ENCODE data around the gene AP2A2.

The AP2A2 gene

GRCh38 chr11:1017269-1018005, 91.8 kb downstream of the AP2A2 start:
- no peak for TF ChIP-seq JUND (IDR thresholded peaks at IDR 0.05; ENCODE audit: low read depth)
- DNase-seq (ENCODE audit: low read depth in 1 of 2, low spot score in 1 of 2) = no peak
- in situ Hi-C loops (cut with HindIII; ENCODE audit: low pct_unique_long_range_greater_than_20kb, low sequenced_read_pairs) = no loop called here

GRCh38 chr11:1018091-1018490, 92.4 kb downstream of the AP2A2 start:
- TF ChIP-seq JUND (IDR thresholded peaks at IDR 0.05; ENCODE audit: low read depth) = no peak
- no peak for DNase-seq (ENCODE audit: low read depth in 1 of 2, low spot score in 1 of 2)
- in situ Hi-C loops (cut with HindIII; ENCODE audit: low pct_unique_long_range_greater_than_20kb, low sequenced_read_pairs) = no loop called here

- in situ Hi-C loops (cut with HindIII; ENCODE audit: low pct_unique_long_range_greater_than_20kb, low sequenced_read_pairs) = no loop called here
- DNase-seq (ENCODE audit: low read depth in 1 of 2, low spot score in 1 of 2) = no peak
- no peak for TF ChIP-seq JUND (IDR thresholded peaks at IDR 0.05; ENCODE audit: low read depth)
Measured at GRCh38 chr11:1019321-1019910, 93.7 kb downstream of the AP2A2 start.

- in situ Hi-C loops (cut with HindIII; ENCODE audit: low pct_unique_long_range_greater_than_20kb, low sequenced_read_pairs) = no loop called here
Measured at GRCh38 chr11:1020211-1020905, 94.7 kb downstream of the AP2A2 start.

GRCh38 chr11:1022411-1022810, 96.7 kb downstream of the AP2A2 start:
- no peak for TF ChIP-seq JUND (IDR thresholded peaks at IDR 0.05; ENCODE audit: low read depth)
- in situ Hi-C loops (cut with HindIII; ENCODE audit: low pct_unique_long_range_greater_than_20kb, low sequenced_read_pairs) = no loop called here
- DNase-seq (ENCODE audit: low read depth in 1 of 2, low spot score in 1 of 2) = no peak

More at GRCh38 chr11:1020211-1020905, 94.7 kb downstream of the AP2A2 start:
- TF ChIP-seq JUND (IDR thresholded peaks at IDR 0.05; ENCODE audit: low read depth) = no peak
- no peak for DNase-seq (ENCODE audit: low read depth in 1 of 2, low spot score in 1 of 2)

GRCh38 chr11:1022908-1023810, 97.5 kb downstream of the AP2A2 start:
- in situ Hi-C loops (cut with HindIII; ENCODE audit: low pct_unique_long_range_greater_than_20kb, low sequenced_read_pairs) = no loop called here
- no peak for DNase-seq (ENCODE audit: low read depth in 1 of 2, low spot score in 1 of 2)
- no peak for TF ChIP-seq JUND (IDR thresholded peaks at IDR 0.05; ENCODE audit: low read depth)

- in situ Hi-C loops (cut with HindIII; ENCODE audit: low pct_unique_long_range_greater_than_20kb, low sequenced_read_pairs) = no loop called here
Measured at GRCh38 chr11:1023811-1024596, 98.3 kb downstream of the AP2A2 start.

GRCh38 chr11:1024597-1025409, 99.1 kb downstream of the AP2A2 start:
- in situ Hi-C loops (cut with HindIII; ENCODE audit: low pct_unique_long_range_greater_than_20kb, low sequenced_read_pairs) = no loop called here
- no peak for DNase-seq (ENCODE audit: low read depth in 1 of 2, low spot score in 1 of 2)
- TF ChIP-seq JUND (IDR thresholded peaks at IDR 0.05; ENCODE audit: low read depth) = no peak

More at GRCh38 chr11:1023811-1024596, 98.3 kb downstream of the AP2A2 start:
- no peak for TF ChIP-seq JUND (IDR thresholded peaks at IDR 0.05; ENCODE audit: low read depth)
- no peak for DNase-seq (ENCODE audit: low read depth in 1 of 2, low spot score in 1 of 2)

GRCh38 chr11:1025410-1026162, 99.9 kb downstream of the AP2A2 start:
- no peak for DNase-seq (ENCODE audit: low read depth in 1 of 2, low spot score in 1 of 2)
- in situ Hi-C loops (cut with HindIII; ENCODE audit: low pct_unique_long_range_greater_than_20kb, low sequenced_read_pairs) = no loop called here
- TF ChIP-seq JUND (IDR thresholded peaks at IDR 0.05; ENCODE audit: low read depth) = no peak

- in situ Hi-C loops (cut with HindIII; ENCODE audit: low pct_unique_long_range_greater_than_20kb, low sequenced_read_pairs) = no loop called here
- TF ChIP-seq JUND (IDR thresholded peaks at IDR 0.05; ENCODE audit: low read depth) = no peak
- DNase-seq (ENCODE audit: low read depth in 1 of 2, low spot score in 1 of 2) = no peak
Measured at GRCh38 chr11:1026163-1026450, 100.4 kb downstream of the AP2A2 start.
